ENCODE data around the gene CIZ1. TPM values are rescaled to one million over a fixed set of nuclear protein-coding genes. Genes with fewer than 3 reads are reported as not detected.

CIZ1 gene
- polyA plus RNA-seq, 1 experiment: 26.9 TPM

DNA sequence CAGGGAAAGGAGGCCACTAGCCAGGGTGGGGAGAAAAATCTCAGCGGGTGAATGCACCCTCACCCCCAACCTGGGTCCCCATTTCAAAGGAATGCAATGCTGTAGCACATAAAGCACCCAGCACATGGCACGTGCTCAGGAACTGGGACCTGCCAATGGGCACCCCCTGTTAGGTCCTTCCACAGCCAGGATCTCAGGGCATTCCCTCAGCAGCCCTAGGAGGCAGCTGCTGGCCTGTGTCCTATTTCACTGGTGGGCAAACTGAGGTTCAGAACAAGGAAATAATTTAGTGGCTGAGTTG is 20.6 kb upstream of the CIZ1 start:
- Histone ChIP-seq H3K27ac (ENCODE audit: low read depth, low read length) (no peak overlapping the region), H3K27me3 (ENCODE audit: control insufficient read depth, insufficient read depth, low read length) (no peaks in the 10 kb centered on the region), H3K4me3 (ENCODE audit: low read depth, low read length) (no peak overlapping the region), H3K9me3 (ENCODE audit: control insufficient read depth, insufficient read depth, low read length) (no peaks in the 10 kb centered on the region)
- no peak for DNase-seq (ENCODE audit: low read depth, low spot score)
- ChIA-PET CTCF (no interaction called here), POLR2A (interaction anchor here (0.8 kb wide), 1 partner anchor 87 kb away, joined by 3 read pairs; no protein-coding TSS in a partner anchor)
- TF ChIP-seq, protein P1, sequence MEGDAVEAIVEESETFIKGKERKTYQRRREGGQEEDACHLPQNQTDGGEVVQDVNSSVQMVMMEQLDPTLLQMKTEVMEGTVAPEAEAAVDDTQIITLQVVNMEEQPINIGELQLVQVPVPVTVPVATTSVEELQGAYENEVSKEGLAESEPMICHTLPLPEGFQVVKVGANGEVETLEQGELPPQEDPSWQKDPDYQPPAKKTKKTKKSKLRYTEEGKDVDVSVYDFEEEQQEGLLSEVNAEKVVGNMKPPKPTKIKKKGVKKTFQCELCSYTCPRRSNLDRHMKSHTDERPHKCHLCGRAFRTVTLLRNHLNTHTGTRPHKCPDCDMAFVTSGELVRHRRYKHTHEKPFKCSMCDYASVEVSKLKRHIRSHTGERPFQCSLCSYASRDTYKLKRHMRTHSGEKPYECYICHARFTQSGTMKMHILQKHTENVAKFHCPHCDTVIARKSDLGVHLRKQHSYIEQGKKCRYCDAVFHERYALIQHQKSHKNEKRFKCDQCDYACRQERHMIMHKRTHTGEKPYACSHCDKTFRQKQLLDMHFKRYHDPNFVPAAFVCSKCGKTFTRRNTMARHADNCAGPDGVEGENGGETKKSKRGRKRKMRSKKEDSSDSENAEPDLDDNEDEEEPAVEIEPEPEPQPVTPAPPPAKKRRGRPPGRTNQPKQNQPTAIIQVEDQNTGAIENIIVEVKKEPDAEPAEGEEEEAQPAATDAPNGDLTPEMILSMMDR (IDR thresholded peaks at IDR 0.05; ENCODE audit: low read depth, low read length): no peak

DNA sequence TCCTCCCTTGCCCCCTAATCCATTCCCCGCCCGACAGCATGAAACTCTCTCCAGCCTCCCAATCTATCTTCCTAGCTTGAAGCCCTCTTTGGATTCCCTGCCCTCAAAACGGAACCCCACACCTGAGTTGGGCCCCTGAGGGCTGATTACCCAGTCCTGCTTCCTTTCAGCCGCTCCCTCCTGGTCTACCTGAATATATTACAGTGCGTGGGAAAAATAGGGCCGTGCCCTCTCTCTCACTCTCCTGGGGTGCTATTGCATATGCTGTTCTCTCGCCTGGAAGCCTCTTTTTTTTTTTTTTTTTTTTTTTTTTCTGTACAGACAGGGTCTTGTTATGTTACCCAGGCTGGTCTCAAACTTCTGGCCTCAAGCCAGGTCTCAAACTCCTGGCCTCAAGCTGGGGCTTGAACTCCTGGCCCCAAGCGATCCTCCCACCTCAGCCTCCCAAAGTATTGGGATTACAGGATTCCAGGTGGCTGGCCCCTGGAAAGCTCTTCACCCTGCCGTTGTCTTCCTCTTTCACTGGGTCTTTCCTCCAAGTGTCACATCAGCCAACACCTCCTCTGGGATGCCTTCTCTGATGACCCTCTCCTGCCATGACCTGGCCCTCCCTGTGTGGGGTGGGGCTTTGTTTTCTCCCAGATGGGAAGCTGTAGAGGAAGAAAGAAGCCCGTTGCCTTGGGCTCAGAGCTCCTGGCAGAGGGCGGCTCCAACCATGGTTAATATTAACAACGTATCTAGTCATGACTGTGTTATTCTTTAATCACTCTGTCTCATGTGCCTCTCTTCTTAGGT is 20.0 kb upstream of the CIZ1 start:
- H3K9me3 ChIP-seq (ENCODE audit: control insufficient read depth, insufficient read depth, low read length): no peaks in the 10 kb centered on the region
- no peak overlapping the region for H3K4me3 ChIP-seq (ENCODE audit: low read depth, low read length)
- TF ChIP-seq, protein P1 (IDR thresholded peaks at IDR 0.05; ENCODE audit: low read depth, low read length): no peak
- ChIA-PET POLR2A (no interaction called here), CTCF (no interaction called here)
- H3K27ac ChIP-seq (ENCODE audit: low read depth, low read length): no peak overlapping the region
- DNase-seq (ENCODE audit: low read depth, low spot score): no peak
- no peaks in the 10 kb centered on the region for H3K27me3 ChIP-seq (ENCODE audit: control insufficient read depth, insufficient read depth, low read length)

DNA sequence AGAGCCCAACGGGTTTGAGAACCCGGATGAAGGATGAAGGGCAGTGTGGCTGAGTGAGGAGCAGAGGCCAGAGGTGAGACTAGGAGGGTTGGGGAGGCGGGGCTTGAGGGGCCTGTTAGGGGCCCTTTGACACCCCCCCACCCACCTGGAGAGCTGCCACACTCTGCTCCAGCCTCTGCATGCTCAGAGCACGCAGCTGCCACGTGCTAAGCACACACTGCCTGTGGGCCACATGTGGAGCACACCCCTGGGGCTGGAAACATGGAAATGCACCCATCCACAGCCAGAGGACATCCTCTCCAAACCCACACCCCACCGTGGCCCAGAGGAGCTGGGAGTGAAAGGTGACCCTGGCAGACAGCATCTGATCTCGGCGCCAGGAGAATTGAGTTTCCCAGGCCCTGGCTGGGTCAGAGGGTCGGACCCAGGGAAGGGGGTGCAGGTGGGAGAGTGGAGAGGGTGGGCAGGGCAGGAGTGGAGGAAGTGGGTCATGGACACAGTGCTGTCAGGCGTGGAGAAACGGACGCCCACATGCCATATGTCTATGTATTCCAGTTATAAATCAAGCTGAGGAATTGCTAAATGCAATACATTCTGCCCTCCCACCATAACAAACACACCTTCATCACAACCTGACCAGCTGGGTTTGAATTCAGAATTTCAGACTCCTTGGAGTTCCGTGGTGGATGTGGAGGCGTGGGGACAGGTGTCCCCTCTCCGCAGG is 17.7 kb upstream of the CIZ1 start:
- ChIA-PET POLR2A (no interaction called here), CTCF (interaction anchor here (0.6 to 1.4 kb wide), 2 partner anchors 10 to 12 kb away, joined by 3 read pairs; no protein-coding TSS in a partner anchor)
- Histone ChIP-seq H3K27me3 (ENCODE audit: control insufficient read depth, insufficient read depth, low read length) (no peaks in the 10 kb centered on the region), H3K27ac (ENCODE audit: low read depth, low read length) (no peak overlapping the region), H3K9me3 (ENCODE audit: control insufficient read depth, insufficient read depth, low read length) (no peaks in the 10 kb centered on the region), H3K4me3 (ENCODE audit: low read depth, low read length) (no peak overlapping the region)
- DNase-seq (ENCODE audit: low read depth, low spot score): no peak
- TF ChIP-seq, protein P1 (IDR thresholded peaks at IDR 0.05; ENCODE audit: low read depth, low read length): no peak

DNA sequence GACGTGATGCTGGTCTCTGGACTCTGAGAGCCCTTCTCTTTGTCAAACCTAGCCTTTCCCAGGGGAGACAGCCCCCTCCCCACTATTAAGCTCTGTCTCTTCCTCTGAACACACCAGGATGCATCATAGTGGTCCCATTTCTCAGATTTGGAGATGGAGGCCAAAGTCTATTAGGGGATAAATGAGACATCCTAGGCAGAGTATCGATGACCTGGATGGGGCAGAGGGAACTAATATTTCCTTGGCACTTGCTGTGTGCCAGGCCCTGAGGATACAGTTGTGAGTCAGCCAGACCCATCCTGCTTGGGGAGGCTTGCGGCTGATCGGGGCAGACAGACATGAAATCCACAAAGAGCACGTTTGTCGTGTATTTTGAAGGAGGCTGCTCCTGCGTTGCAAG is 17.0 kb upstream of the CIZ1 start:
- no peak for DNase-seq (ENCODE audit: low read depth, low spot score)
- H3K27me3 ChIP-seq (ENCODE audit: control insufficient read depth, insufficient read depth, low read length): no peaks in the 10 kb centered on the region
- H3K27ac ChIP-seq (ENCODE audit: low read depth, low read length): no peak overlapping the region
- H3K9me3 ChIP-seq (ENCODE audit: control insufficient read depth, insufficient read depth, low read length): no peaks in the 10 kb centered on the region
- ChIA-PET CTCF (interaction anchor here (1.4 kb wide), 1 partner anchor 11 kb away, joined by 3 read pairs; no protein-coding TSS in a partner anchor), POLR2A (no interaction called here)
- TF ChIP-seq, protein P1 (IDR thresholded peaks at IDR 0.05; ENCODE audit: low read depth, low read length): no peak
- no peak overlapping the region for H3K4me3 ChIP-seq (ENCODE audit: low read depth, low read length)
